Astrocyte (in vitro differentiated cells and primary cell): Measurements from ENCODE around the gene KIFC1. TPM values are rescaled to one million over a fixed set of nuclear protein-coding genes. Genes with fewer than 3 reads are reported as not detected.

Experiments
- DNase-seq: peaks from one replicate; pipeline ENCODE4 v3.0.0-alpha.2; 2010; ENCODE audit warnings: low read depth
- FAIRE-seq: peaks from 2 replicates; lab custom pipeline; 2011; peaks lifted over from hg19 to GRCh38; lab: Jason Lieb, UNC
- H2AFZ ChIP-seq: 2 replicates; pipeline ENCODE4 v1.6.0; 2012; ENCODE audit warnings: low read depth, low read length, inconsistent platforms
- H3K27ac ChIP-seq: 2 replicates; pipeline ENCODE4 v1.5.1; 2011; ENCODE audit warnings: low read depth, low read length, inconsistent platforms
- H3K27me3 ChIP-seq: 2 replicates; pipeline ENCODE4 v1.6.0; 2011; ENCODE audit warnings: low read length, inconsistent platforms; ENCODE audit not compliant: insufficient read depth
- H3K36me3 ChIP-seq: 2 replicates; pipeline ENCODE4 v1.5.1; 2011; ENCODE audit warnings: low read length, inconsistent platforms; ENCODE audit not compliant: insufficient read depth
- H3K4me1 ChIP-seq: 2 replicates; pipeline ENCODE4 v1.5.1; 2011; ENCODE audit warnings: low read length, inconsistent platforms; ENCODE audit not compliant: insufficient read depth
- H3K4me2 ChIP-seq: 2 replicates; pipeline ENCODE4 v1.6.0; 2012; ENCODE audit warnings: low read length, inconsistent platforms
- H3K4me3 ChIP-seq: 2 replicates; pipeline ENCODE4 v1.5.1; 2011; ENCODE audit warnings: low read depth, mild to moderate bottlenecking, low read length, inconsistent platforms; ENCODE audit not compliant: insufficient read depth
- H3K79me2 ChIP-seq: 2 replicates; pipeline ENCODE4 v1.6.0; 2012; ENCODE audit warnings: mild to moderate bottlenecking, low read length, inconsistent platforms; ENCODE audit not compliant: insufficient read depth
- H3K9ac ChIP-seq: 2 replicates; pipeline ENCODE4 v1.6.0; 2012; ENCODE audit warnings: mild to moderate bottlenecking, low read length, inconsistent platforms
- H3K9me3 ChIP-seq: 2 replicates; pipeline ENCODE4 v1.5.1; 2012; ENCODE audit warnings: low read depth, mild to moderate bottlenecking, low read length, inconsistent platforms; ENCODE audit not compliant: insufficient read depth
- H4K20me1 ChIP-seq: 2 replicates; pipeline ENCODE4 v1.6.0; 2012; ENCODE audit warnings: low read length, inconsistent platforms; ENCODE audit not compliant: insufficient read depth
- H3K27ac Mint-ChIP-seq: one replicate; pipeline ENCODE4 v1.8.0; 2021; ENCODE audit warnings: mild to moderate bottlenecking, mixed read lengths; ENCODE audit not compliant: unreplicated experiment
- H3K27me3 Mint-ChIP-seq: one replicate; pipeline ENCODE4 v1.8.0; 2021; ENCODE audit warnings: low read depth, mixed read lengths; ENCODE audit not compliant: unreplicated experiment
- H3K36me3 Mint-ChIP-seq: one replicate; pipeline ENCODE4 v1.8.0; 2021; ENCODE audit warnings: low read depth, mixed read lengths; ENCODE audit not compliant: unreplicated experiment
- H3K4me1 Mint-ChIP-seq: one replicate; pipeline ENCODE4 v1.8.0; 2021; ENCODE audit warnings: low read depth, mixed read lengths; ENCODE audit not compliant: unreplicated experiment
- H3K4me3 Mint-ChIP-seq: one replicate; pipeline ENCODE4 v1.8.0; 2021; ENCODE audit warnings: mild to moderate bottlenecking, moderate library complexity, mixed read lengths; ENCODE audit not compliant: unreplicated experiment
- H3K9me3 Mint-ChIP-seq: one replicate; pipeline ENCODE4 v1.8.0; 2021; ENCODE audit warnings: mild to moderate bottlenecking, mixed read lengths; ENCODE audit not compliant: unreplicated experiment
- CTCF ChIP-seq: IDR thresholded peaks from 2 replicates; pipeline ENCODE4 v1.5.1; 2011; ENCODE audit warnings: low read depth, mild to moderate bottlenecking, inconsistent platforms, low read length, moderate library complexity; ENCODE audit not compliant: insufficient read depth
- EZH2 ChIP-seq: IDR thresholded peaks from 2 replicates; pipeline ENCODE4 v1.6.1; 2012; ENCODE audit warnings: mild to moderate bottlenecking, low read length, inconsistent platforms; ENCODE audit not compliant: insufficient read depth
- total RNA-seq: library from RNA; stranded (reverse); gene quantifications from 2 replicates; pipeline ENCODE4 v1.2.1, GENCODE V29; 2021

The KIFC1 gene
- total RNA-seq, 1 donor from 2014 or later: 4.2 TPM

GRCh38 chr6:33380272-33380981, 11.2 kb upstream of the KIFC1 start:
- H3K4me1 Mint-ChIP-seq: no peaks in the 10 kb centered on the region
- H3K9me3 ChIP-seq: no peaks in the 10 kb centered on the region

GRCh38 chr6:33383427-33384185, 8.0 kb upstream of the KIFC1 start:
- Histone ChIP-seq H3K4me3 (no peak overlapping the region), H3K27me3 (no peaks in the 10 kb centered on the region), H3K4me1 (no peaks in the 10 kb centered on the region), H3K4me2 (no peak overlapping the region), H3K27ac (no peak overlapping the region), H3K9ac (no peak overlapping the region), H2AFZ (no peak overlapping the region), H3K79me2 (no peaks in the 10 kb centered on the region), H3K9me3 (no peaks in the 10 kb centered on the region), H4K20me1 (no peaks in the 10 kb centered on the region), H3K36me3 (no peaks in the 10 kb centered on the region)
- Mint-ChIP-seq H3K4me1 (no peaks in the 10 kb centered on the region), H3K27ac (no peak overlapping the region), H3K27me3 (peaks cover 6% of the 10 kb centered on the region), H3K9me3 (no peaks in the 10 kb centered on the region), H3K36me3 (no peaks in the 10 kb centered on the region), H3K4me3 (no peak overlapping the region)
- TF ChIP-seq CTCF: no peak
- no peak for TF ChIP-seq EZH2
- FAIRE-seq (no peak), DNase-seq (no peak)

More at GRCh38 chr6:33380272-33380981, 11.2 kb upstream of the KIFC1 start:
- Mint-ChIP-seq H3K27me3 (peaks cover 6% of the 10 kb centered on the region), H3K36me3 (no peaks in the 10 kb centered on the region), H3K4me3 (no peak overlapping the region), H3K27ac (no peak overlapping the region), H3K9me3 (no peaks in the 10 kb centered on the region)
- Histone ChIP-seq H3K4me2 (no peak overlapping the region), H3K36me3 (no peaks in the 10 kb centered on the region), H3K4me3 (no peak overlapping the region), H3K4me1 (peaks cover 3% of the 10 kb centered on the region), H3K27ac (no peak overlapping the region), H4K20me1 (no peaks in the 10 kb centered on the region), H3K79me2 (no peaks in the 10 kb centered on the region), H3K9ac (no peak overlapping the region), H2AFZ (no peak overlapping the region), H3K27me3 (no peaks in the 10 kb centered on the region)
- FAIRE-seq (no peak), DNase-seq (no peak)
- TF ChIP-seq CTCF: no peak
- TF ChIP-seq EZH2: no peak
